ENCODE results near the gene EXTL2. TPM values are rescaled to one million over a fixed set of nuclear protein-coding genes. Genes with fewer than 3 reads are reported as not detected.

Gene EXTL2
- total RNA-seq, 3 donors from 2014 or later = 8.3 to 17.0 (median 15.4) TPM

Other genes starting within 250 kb of the EXTL2 start
- 10 to 100 TPM in 2 of 3 donors, 1 to 10 TPM in 1; 8.5 to 12.3 (median 10.4) TPM for gene VCAM1, start 175.1 kb downstream of the EXTL2 start, total RNA-seq
- 10 to 100 TPM; 19.5 to 33.8 (median 25.9) TPM for gene SLC30A7, start 1.2 kb upstream of the EXTL2 start, total RNA-seq
- 10 to 100 TPM; 19.2 to 26.1 (median 25.9) TPM for gene DPH5, start 130.9 kb upstream of the EXTL2 start, total RNA-seq

Data from breast epithelium (tissue), 3 donors.